ENCODE results near the gene DCAF11. TPM values are rescaled to one million over a fixed set of nuclear protein-coding genes. Genes with fewer than 3 reads are reported as not detected.

DCAF11 gene
- total RNA-seq, 2 experiments from 2014 or later: 74.8 to 75.3 TPM

DNA sequence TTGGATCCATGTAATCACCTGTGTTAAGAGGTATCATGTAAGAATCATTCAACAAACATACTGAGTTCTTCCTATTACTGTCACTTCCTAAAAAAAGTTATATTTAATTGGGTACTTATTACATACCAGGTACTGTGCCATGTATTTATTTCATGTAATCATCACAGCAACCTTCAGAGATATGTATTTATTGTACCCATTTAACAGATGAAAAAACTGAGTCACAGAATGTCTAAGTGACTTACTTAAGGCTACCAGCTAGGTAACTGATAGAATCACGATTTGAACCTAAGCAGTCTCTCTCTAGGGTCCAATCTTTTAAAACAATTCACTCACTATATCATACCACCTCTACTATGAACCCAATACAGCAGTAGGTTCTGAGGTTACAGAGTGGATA is 29.9 kb downstream of the DCAF11 start:
- CTCF ChIA-PET: interaction anchor here (1.2 kb wide), 1 partner anchor 36 kb away, joined by 3 read pairs; no protein-coding TSS in a partner anchor

DNA sequence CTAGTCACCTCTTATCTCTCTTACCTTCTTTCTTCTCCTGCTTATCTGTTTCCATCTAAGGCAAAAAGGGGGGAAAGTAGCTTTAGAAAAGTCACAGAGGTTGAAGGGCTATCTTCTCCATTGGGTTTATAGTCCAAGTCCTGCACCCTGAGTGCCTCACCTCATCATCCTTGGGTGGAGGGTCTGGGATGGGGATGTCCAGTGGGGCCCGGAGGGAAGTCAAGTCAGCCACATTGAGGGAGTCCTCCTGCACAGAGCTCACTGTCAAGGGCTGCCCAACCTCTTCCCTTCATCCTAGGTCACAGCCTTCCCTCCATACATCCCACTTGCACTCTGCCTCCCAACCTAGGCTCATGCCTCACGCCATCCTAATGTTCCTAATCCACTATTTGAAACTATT is 30.6 kb downstream of the DCAF11 start:
- CTCF ChIA-PET: interaction anchor here (1.2 to 2.1 kb wide), 2 partner anchors 16 to 36 kb away, joined by 3 to 20 read pairs; partner anchors contain the start of gene IRF9
- no peak for ATAC-seq (ENCODE audit: poor library complexity)
- H3K27me3 Mint-ChIP-seq: no peaks in the 10 kb centered on the region
- H3K4me3 ChIP-seq (ENCODE audit: low read length): peak overlapping the region; percentile 93
- DNase-seq: no peak
- H3K27me3 ChIP-seq (ENCODE audit: control insufficient read depth in 1 of 2, insufficient read depth in 2 of 2, low read length in 2 of 2): no peaks in the 10 kb centered on the region
- no peaks in the 10 kb centered on the region for H3K9me3 Mint-ChIP-seq
- H3K27ac ChIP-seq (ENCODE audit: low read depth in 1 of 2, low read length in 2 of 2): no peak overlapping the region
- H3K4me3 Mint-ChIP-seq: peak overlapping the region; percentile 99
- H3K4me1 Mint-ChIP-seq (ENCODE audit: low read depth): peaks cover 73% of the 10 kb centered on the region
- intact Hi-C loops (cut with DNase I, micrococcal nuclease): loop anchor here in 1 of 2 experiments (2.0 to 5.0 kb wide), 3 partner anchors 28 to 87 kb away; partner anchors contain the start of genes GMPR2, IPO4 and NEDD8
- H3K36me3 Mint-ChIP-seq (ENCODE audit: low read depth): peaks cover 80% of the 10 kb centered on the region
- POLR2A ChIA-PET: interaction anchor here (0.6 to 8.1 kb wide), 6 partner anchors 9 to 89 kb away, joined by 3 to 154 read pairs (median 70); partner anchors contain the start of genes DCAF11, IRF9, NRL and PSME1
- H3K9me3 ChIP-seq (ENCODE audit: control insufficient read depth in 1 of 2, insufficient read depth in 1 of 2, low read length in 2 of 2): no peaks in the 10 kb centered on the region
- peaks cover 49% of the 10 kb centered on the region for H3K36me3 ChIP-seq (ENCODE audit: insufficient read depth, low read length)
- peak overlapping the region; percentile 90 for H3K27ac Mint-ChIP-seq
- TF ChIP-seq, protein P1, sequence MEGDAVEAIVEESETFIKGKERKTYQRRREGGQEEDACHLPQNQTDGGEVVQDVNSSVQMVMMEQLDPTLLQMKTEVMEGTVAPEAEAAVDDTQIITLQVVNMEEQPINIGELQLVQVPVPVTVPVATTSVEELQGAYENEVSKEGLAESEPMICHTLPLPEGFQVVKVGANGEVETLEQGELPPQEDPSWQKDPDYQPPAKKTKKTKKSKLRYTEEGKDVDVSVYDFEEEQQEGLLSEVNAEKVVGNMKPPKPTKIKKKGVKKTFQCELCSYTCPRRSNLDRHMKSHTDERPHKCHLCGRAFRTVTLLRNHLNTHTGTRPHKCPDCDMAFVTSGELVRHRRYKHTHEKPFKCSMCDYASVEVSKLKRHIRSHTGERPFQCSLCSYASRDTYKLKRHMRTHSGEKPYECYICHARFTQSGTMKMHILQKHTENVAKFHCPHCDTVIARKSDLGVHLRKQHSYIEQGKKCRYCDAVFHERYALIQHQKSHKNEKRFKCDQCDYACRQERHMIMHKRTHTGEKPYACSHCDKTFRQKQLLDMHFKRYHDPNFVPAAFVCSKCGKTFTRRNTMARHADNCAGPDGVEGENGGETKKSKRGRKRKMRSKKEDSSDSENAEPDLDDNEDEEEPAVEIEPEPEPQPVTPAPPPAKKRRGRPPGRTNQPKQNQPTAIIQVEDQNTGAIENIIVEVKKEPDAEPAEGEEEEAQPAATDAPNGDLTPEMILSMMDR (IDR thresholded peaks at IDR 0.05): no peak
- peaks cover 63% of the 10 kb centered on the region for H3K4me1 ChIP-seq (ENCODE audit: insufficient read depth, low read length)

More for the DNA sequence above, 29.9 kb downstream of the DCAF11 start:
- Mint-ChIP-seq H3K4me3 (peak overlapping the region; percentile 73), H3K27me3 (no peaks in the 10 kb centered on the region), H3K4me1 (ENCODE audit: low read depth) (peaks cover 75% of the 10 kb centered on the region), H3K36me3 (ENCODE audit: low read depth) (peaks cover 77% of the 10 kb centered on the region), H3K27ac (peak overlapping the region; percentile 42), H3K9me3 (no peaks in the 10 kb centered on the region)
- intact Hi-C loops (cut with DNase I, micrococcal nuclease): loop anchor here in 1 of 2 experiments (2.0 kb wide), 1 partner anchor 28 kb away; no protein-coding TSS in a partner anchor
- Histone ChIP-seq H3K27ac (ENCODE audit: low read depth in 1 of 2, low read length in 2 of 2) (no peak overlapping the region), H3K9me3 (ENCODE audit: control insufficient read depth in 1 of 2, insufficient read depth in 1 of 2, low read length in 2 of 2) (no peaks in the 10 kb centered on the region), H3K4me1 (ENCODE audit: insufficient read depth, low read length) (peaks cover 62% of the 10 kb centered on the region), H3K27me3 (ENCODE audit: control insufficient read depth in 1 of 2, insufficient read depth in 2 of 2, low read length in 2 of 2) (no peaks in the 10 kb centered on the region), H3K36me3 (ENCODE audit: insufficient read depth, low read length) (peaks cover 43% of the 10 kb centered on the region), H3K4me3 (ENCODE audit: low read length) (no peak overlapping the region)
- no peak for ATAC-seq (ENCODE audit: poor library complexity)
- TF ChIP-seq, protein P1 (IDR thresholded peaks at IDR 0.05): no peak
- no peak for DNase-seq
- POLR2A ChIA-PET: interaction anchor here (1.8 to 8.0 kb wide), 3 partner anchors 9 to 29 kb away, joined by 11 to 127 read pairs (median 119); partner anchors contain the start of genes DCAF11, IRF9, NRL and PSME1

DNA sequence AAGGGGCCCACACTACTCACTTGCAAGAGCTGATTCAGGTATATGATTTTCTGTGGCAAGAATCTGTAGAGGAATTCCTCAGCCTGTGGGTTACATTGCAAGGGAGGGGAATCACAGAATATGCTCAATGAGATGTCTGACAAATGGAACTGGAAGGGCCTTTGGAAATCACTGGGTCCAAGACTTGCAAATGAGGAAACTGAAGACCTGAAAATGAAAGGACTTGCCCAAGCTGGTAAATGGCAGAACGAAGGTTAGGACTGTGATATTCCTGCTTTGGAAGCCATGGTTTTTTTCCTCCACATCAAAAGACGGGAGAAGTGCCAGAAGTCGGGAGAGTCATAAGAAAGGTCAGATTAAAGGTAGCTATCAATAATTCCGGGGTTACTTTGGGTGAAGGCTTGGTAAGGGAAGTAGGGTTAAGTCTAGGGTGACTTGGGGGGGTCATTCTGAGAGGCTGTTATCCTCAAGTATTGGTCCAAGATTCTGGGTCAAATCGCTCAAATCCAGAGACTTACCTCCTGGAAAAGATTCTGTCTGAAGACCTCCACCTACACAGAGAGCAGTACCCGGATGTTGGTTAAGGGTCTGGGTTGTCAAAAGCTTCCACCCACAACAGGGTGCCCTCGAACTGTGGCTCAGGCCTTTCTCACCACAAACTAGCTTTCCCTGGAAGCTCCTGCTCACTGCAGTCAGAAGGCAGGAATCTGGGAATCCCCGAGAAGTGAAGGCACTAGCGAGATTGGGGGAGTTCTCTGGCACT is 31.3 kb downstream of the DCAF11 start:
- peaks cover 63% of the 10 kb centered on the region for H3K4me1 ChIP-seq (ENCODE audit: insufficient read depth, low read length)
- Mint-ChIP-seq H3K4me3 (peak overlapping the region; percentile 99), H3K9me3 (no peaks in the 10 kb centered on the region), H3K27ac (peak overlapping the region; percentile 90), H3K36me3 (ENCODE audit: low read depth) (peaks cover 82% of the 10 kb centered on the region), H3K27me3 (no peaks in the 10 kb centered on the region), H3K4me1 (ENCODE audit: low read depth) (peaks cover 71% of the 10 kb centered on the region)
- H3K36me3 ChIP-seq (ENCODE audit: insufficient read depth, low read length): peaks cover 56% of the 10 kb centered on the region
- TF ChIP-seq, protein P1 (IDR thresholded peaks at IDR 0.05): no peak
- H3K27me3 ChIP-seq (ENCODE audit: control insufficient read depth in 1 of 2, insufficient read depth in 2 of 2, low read length in 2 of 2): no peaks in the 10 kb centered on the region
- intact Hi-C loops (cut with DNase I, micrococcal nuclease): loop anchor here (1.0 to 5.0 kb wide), 6 partner anchors 10 to 87 kb away; partner anchors contain the start of genes GMPR2 (in 2 of the 2), IPO4 (in 2 of the 2), NEDD8 (in 2 of the 2) and PSME1 (in 1 of the 2)
- H3K4me3 ChIP-seq (ENCODE audit: low read length): peak overlapping the region; percentile 93
- POLR2A ChIA-PET: interaction anchor here (0.7 to 8.1 kb wide), 20 partner anchors 10 to 1050 kb away, joined by 3 to 154 read pairs (median 9); partner anchors contain the start of genes C14orf119, CHMP4A, DCAF11 and IPO4
- DNase-seq (peak in 3 of 14 experiments; percentile 22 to 35 (median 30)), ATAC-seq (ENCODE audit: poor library complexity) (no peak)
- CTCF ChIA-PET: interaction anchor here (0.8 to 2.1 kb wide), 5 partner anchors 10 to 97 kb away, joined by 4 to 20 read pairs (median 5); partner anchors contain the start of genes IRF9, MDP1 and PSME1
- no peaks in the 10 kb centered on the region for H3K9me3 ChIP-seq (ENCODE audit: control insufficient read depth in 1 of 2, insufficient read depth in 1 of 2, low read length in 2 of 2)
- H3K27ac ChIP-seq (ENCODE audit: low read depth in 1 of 2, low read length in 2 of 2): peak overlapping the region; percentile 76 to 82
